ENCODE measurements around the gene RBBP8NL.

DNA sequence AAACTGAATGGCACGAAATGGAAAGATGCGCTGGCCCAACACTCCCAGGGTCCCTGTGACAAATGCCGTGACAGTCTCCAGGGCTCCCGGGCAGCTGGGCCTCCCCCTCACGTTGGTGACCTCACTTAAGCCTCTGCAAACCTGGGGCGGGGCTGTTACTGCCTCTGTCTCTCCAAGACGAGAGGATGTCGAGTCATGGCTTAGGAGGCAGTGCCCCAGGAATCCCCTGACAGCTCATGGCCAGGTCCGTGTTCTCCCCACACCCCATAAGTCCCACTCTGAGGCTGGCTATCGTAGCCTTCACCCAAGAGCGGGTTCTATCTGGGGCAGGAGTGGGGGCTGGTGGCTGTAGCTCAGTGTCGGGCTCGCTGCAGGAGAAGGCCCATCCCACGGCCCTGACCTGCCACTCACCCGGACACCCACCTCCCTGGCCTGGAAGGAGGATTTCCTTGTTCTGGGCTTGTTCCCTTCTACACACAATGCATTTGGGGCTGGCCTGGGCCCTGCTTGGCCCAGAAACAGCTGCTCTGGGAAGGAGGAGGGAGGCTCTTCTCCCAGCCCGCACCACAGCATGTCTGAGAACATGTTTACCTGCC, 46.0 kb downstream of the RBBP8NL start:
- TF ChIP-seq CTCF (conservative IDR thresholded peaks at IDR 0.05; ENCODE audit: low read depth, low read length) = no peak
- TF ChIP-seq EZH2 (IDR thresholded peaks at IDR 0.05; ENCODE audit: borderline replicate concordance, low read depth, low read length, poor library complexity, severe bottlenecking) = no peak
